Common myeloid progenitor, CD34-positive (primary cell): ENCODE measurements around the gene LGALS3BP.

Experiments used
- CTCF ChIA-PET: fragments of 350-600 bp; sonication (Branson Sonifier 250); formaldehyde crosslinking; loops from one replicate; lab custom pipeline; 2021; ENCODE audit warnings: antibody characterized with exemption; lab: Charles Lee
- POLR2A ChIA-PET: fragments of 350-600 bp; sonication (Branson Sonifier 250); formaldehyde crosslinking; loops from one replicate; lab custom pipeline; 2021; ENCODE audit warnings: antibody characterized with exemption; lab: Charles Lee
- DNase-seq, 3 donors: peaks; one replicate each; pipeline versions ENCODE4 v3.0.0 to v3.0.0-alpha.2; 2013
- H3K27ac ChIP-seq, 2 experiments: 1 replicate in 1 of 2; 2 replicates in 1 of 2; pipeline ENCODE4 v1.7.0; 2013; ENCODE audit warnings: inconsistent platforms in 2 of 2, low read length in 2 of 2, mild to moderate bottlenecking in 2 of 2, low read depth in 1 of 2, moderate library complexity in 1 of 2; ENCODE audit not compliant: severe bottlenecking in 2 of 2, insufficient read depth in 1 of 2, poor library complexity in 1 of 2
- H3K27me3 ChIP-seq, 5 experiments: replicated peaks in 2 of 5; 1 replicate in 3 of 5; 2 replicates in 2 of 5; pipeline versions ENCODE4 v1.6.1 to v1.7.0; 2013; ENCODE audit warnings: low read length in 4 of 5, mild to moderate bottlenecking in 2 of 5, moderate library complexity in 2 of 5, inconsistent platforms in 1 of 5; ENCODE audit not compliant: insufficient read depth in 5 of 5, control insufficient read depth in 4 of 5
- H3K36me3 ChIP-seq, 4 experiments: 1 replicate in 2 of 4; 2 replicates in 2 of 4; pipeline versions ENCODE4 v1.6.1 to v1.7.0; 2013; ENCODE audit warnings: low read length in 3 of 4, control low read depth in 1 of 4, mild to moderate bottlenecking in 1 of 4; ENCODE audit not compliant: control insufficient read depth in 4 of 4, insufficient read depth in 4 of 4
- H3K4me1 ChIP-seq, 4 experiments: 1 replicate in 3 of 4; 2 replicates in 1 of 4; pipeline versions ENCODE4 v1.6.1 to v1.7.1; 2013; ENCODE audit warnings: low read length in 3 of 4, mild to moderate bottlenecking in 3 of 4, control low read depth in 1 of 4, inconsistent platforms in 1 of 4, moderate library complexity in 1 of 4; ENCODE audit not compliant: control insufficient read depth in 4 of 4, insufficient read depth in 4 of 4; ENCODE audit errors: control extremely low read depth in 1 of 4
- H3K4me3 ChIP-seq, 7 experiments: 1 replicate in 4 of 7; 2 replicates in 3 of 7; pipeline versions ENCODE4 v1.5.1 to v1.7.0; 2013; ENCODE audit warnings: mild to moderate bottlenecking in 7 of 7, low read length in 6 of 7, moderate library complexity in 6 of 7, inconsistent platforms in 2 of 7, low read depth in 2 of 7, control low read depth in 1 of 7; ENCODE audit not compliant: insufficient read depth in 4 of 7, control insufficient read depth in 1 of 7; ENCODE audit errors: extremely low read depth in 1 of 7
- H3K9me3 ChIP-seq, 5 experiments: 1 replicate in 4 of 5; 2 replicates in 1 of 5; pipeline versions ENCODE4 v1.6.1 to v1.7.1; 2013; ENCODE audit warnings: low read length in 4 of 5, mild to moderate bottlenecking in 2 of 5, inconsistent platforms in 1 of 5, low read depth in 1 of 5, moderate library complexity in 1 of 5; ENCODE audit not compliant: control insufficient read depth in 4 of 5, insufficient read depth in 2 of 5; ENCODE audit errors: control extremely low read depth in 1 of 5
- WGBS: methylation state at CpG from one replicate; pipeline ENCODE4 v1.1.5; 2013; ENCODE audit not compliant: insufficient coverage; 5-methylcytosine and 5-hydroxymethylcytosine counted together

The LGALS3BP gene

GRCh38 chr17:79012563-79013134 lies 32.9 kb upstream of the LGALS3BP start:
- peaks cover 9 to 26% (median 24%) of the 10 kb centered on the region in 4 experiments for H3K4me1 ChIP-seq
- CTCF ChIA-PET: interaction anchor here (1.0 to 1.3 kb wide), 3 partner anchors 9 to 33 kb away, joined by 3 read pairs; no protein-coding TSS in a partner anchor
- 89% methylated on average over 6 of the region's 6 CpGs for WGBS

GRCh38 chr17:79011451-79012147 lies 31.9 kb upstream of the LGALS3BP start:
- DNase-seq: no peak
- 86% methylated on average over 4 of the region's 5 CpGs for WGBS

More at GRCh38 chr17:79012563-79013134, 32.9 kb upstream of the LGALS3BP start:
- DNase-seq: no peak
- Histone ChIP-seq H3K27me3 (no peaks in the 10 kb centered on the region), H3K36me3 (peaks cover 0 to 3% (median under 1%) of the 10 kb centered on the region in 4 experiments), H3K4me3 (no peak overlapping the region), H3K9me3 (peaks cover 0 to 7% (median 0%) of the 10 kb centered on the region in 5 experiments), H3K27ac (no peak overlapping the region)
- POLR2A ChIA-PET: no interaction called here

GRCh38 chr17:79010304-79010646 lies 30.6 kb upstream of the LGALS3BP start:
- ChIA-PET POLR2A (no interaction called here), CTCF (interaction anchor here (1.1 to 1.5 kb wide), 2 partner anchors 15 to 23 kb away, joined by 3 read pairs; no protein-coding TSS in a partner anchor)
- Histone ChIP-seq H3K36me3 (peaks cover 0 to 19% (median 5%) of the 10 kb centered on the region in 4 experiments), H3K27ac (peak overlapping the region in 1 of 2 experiments; percentile 97), H3K4me1 (peaks cover 9 to 48% (median 45%) of the 10 kb centered on the region in 4 experiments), H3K27me3 (no peaks in the 10 kb centered on the region), H3K9me3 (peaks cover 0 to 5% (median 0%) of the 10 kb centered on the region in 5 experiments), H3K4me3 (peak overlapping the region; percentile 45 to 99 (median 94))
- no peak for DNase-seq
- WGBS: 45% methylated on average over 5 of the region's 7 CpGs

More at GRCh38 chr17:79011451-79012147, 31.9 kb upstream of the LGALS3BP start:
- Histone ChIP-seq H3K9me3 (peaks cover 0 to 7% (median 0%) of the 10 kb centered on the region in 5 experiments), H3K27ac (no peak overlapping the region), H3K27me3 (no peaks in the 10 kb centered on the region), H3K36me3 (peaks cover 0 to 12% (median 5%) of the 10 kb centered on the region in 4 experiments), H3K4me3 (no peak overlapping the region), H3K4me1 (peaks cover 9 to 35% (median 31%) of the 10 kb centered on the region in 4 experiments)
- ChIA-PET POLR2A (no interaction called here), CTCF (interaction anchor here (1.1 to 1.5 kb wide), 2 partner anchors 10 to 21 kb away, joined by 3 read pairs; no protein-coding TSS in a partner anchor)

GRCh38 chr17:79009397-79010303 lies 29.9 kb upstream of the LGALS3BP start, which contains the start of gene CANT1:
CANT1 (minus strand) TSS chr17:79009764; CDS start chr17:78997622, 12,142 bp downstream.
- WGBS: 0% methylated on average over 50 of the region's 73 CpGs
- POLR2A ChIA-PET: no interaction called here
- Histone ChIP-seq H3K27ac (peak within 1 kb of the TSS; percentile 88 to 97), H3K4me1 (peaks cover 9 to 51% (median 48%) of the 10 kb centered on the region in 4 experiments), H3K36me3 (peaks cover 0 to 19% (median 5%) of the 10 kb centered on the region in 4 experiments), H3K9me3 (peaks cover 0 to 5% (median 0%) of the 10 kb centered on the region in 5 experiments), H3K4me3 (peak within 1 kb of the TSS; percentile 70 to 99 (median 94)), H3K27me3 (no peaks in the 10 kb centered on the region)
- CTCF ChIA-PET: interaction anchor here (1.1 kb wide), 1 partner anchor 14 kb away, joined by 3 read pairs; no protein-coding TSS in a partner anchor
- DNase-seq: peak; percentile 87 to 91 (median 89)

GRCh38 chr17:79008666-79009387 lies 29.1 kb upstream of the LGALS3BP start:
- peaks cover 0 to under 1% (median 0%) of the 10 kb centered on the region in 5 experiments for H3K9me3 ChIP-seq
- WGBS: 47% methylated on average over 7 of the region's 7 CpGs
- ChIA-PET POLR2A (no interaction called here), CTCF (interaction anchor here (0.9 kb wide), 1 partner anchor 13 kb away, joined by 3 read pairs; no protein-coding TSS in a partner anchor)
- no peak for DNase-seq
- peak overlapping the region; percentile 88 to 97 for H3K27ac ChIP-seq
- no peaks in the 10 kb centered on the region for H3K27me3 ChIP-seq
- peaks cover 0 to 19% (median 5%) of the 10 kb centered on the region in 4 experiments for H3K36me3 ChIP-seq
- peak overlapping the region; percentile 70 to 99 (median 94) for H3K4me3 ChIP-seq
- H3K4me1 ChIP-seq: peaks cover 9 to 53% (median 48%) of the 10 kb centered on the region in 4 experiments
